ENCODE data around the gene GTF2B.

GRCh38 chr1:88911161-88911560, 19.8 kb upstream of the GTF2B start:
- TF ChIP-seq CTCF (IDR thresholded peaks at IDR 0.05; ENCODE audit: low read depth, low read length, poor library complexity, severe bottlenecking) (no peak), EZH2phosphoT487 (IDR thresholded peaks at IDR 0.05; ENCODE audit: borderline replicate concordance, low read length) (no peak)
